CD4-positive, alpha-beta T cell (primary cell): ENCODE data around the gene FBXL15. TPM values are rescaled to one million over a fixed set of nuclear protein-coding genes. Genes with fewer than 3 reads are reported as not detected.
A peak's percentile ranks its signal among the peaks of the same experiment; 100 is the strongest.

Experiments
- ATAC-seq: fragments of 200-7000 bp; cut with Tn5 transposase; one replicate; pipeline ENCODE4 v1.10.0; 2022; ENCODE audit warnings: mild to moderate bottlenecking; ENCODE audit not compliant: poor library complexity
- CTCF ChIA-PET: fragments of 350-600 bp; sonication (Branson Sonifier 250); formaldehyde crosslinking; loops from one replicate; lab custom pipeline; 2021; ENCODE audit warnings: antibody characterized with exemption, inconsistent platforms; lab: Charles Lee
- POLR2A ChIA-PET: fragments of 350-600 bp; sonication (Branson Sonifier 250); formaldehyde crosslinking; loops from one replicate; lab custom pipeline; 2021; ENCODE audit warnings: antibody characterized with exemption, inconsistent platforms; lab: Charles Lee
- DNase-seq, 14 experiments: peaks; one replicate each; pipeline ENCODE4 v3.0.0-alpha.2; 2013 to 2020; ENCODE audit warnings: mixed read lengths in 2 of 14
- H3K27ac ChIP-seq, 2 donors: one replicate each; pipeline versions ENCODE4 v1.5.1 to v1.7.0; 2013; ENCODE audit warnings: low read length in 2 of 2, low read depth in 1 of 2, mild to moderate bottlenecking in 1 of 2
- H3K27me3 ChIP-seq, 2 experiments: 1 replicate in 1 of 2; 2 replicates in 1 of 2; pipeline versions ENCODE4 v1.6.1 to v1.7.0; 2013; ENCODE audit warnings: low read length in 2 of 2, control low read depth in 1 of 2, mild to moderate bottlenecking in 1 of 2, moderate library complexity in 1 of 2; ENCODE audit not compliant: insufficient read depth in 2 of 2, control insufficient read depth in 1 of 2
- H3K36me3 ChIP-seq: one replicate; pipeline ENCODE4 v1.6.1; 2013; ENCODE audit warnings: low read length, control low read depth; ENCODE audit not compliant: insufficient read depth
- H3K4me1 ChIP-seq: one replicate; pipeline ENCODE4 v1.6.1; 2013; ENCODE audit warnings: low read length, control low read depth; ENCODE audit not compliant: insufficient read depth
- H3K4me3 ChIP-seq: one replicate; pipeline ENCODE4 v1.5.1; 2013; ENCODE audit warnings: mild to moderate bottlenecking, low read length, moderate library complexity
- H3K9me3 ChIP-seq, 2 experiments: 1 replicate in 1 of 2; 2 replicates in 1 of 2; pipeline versions ENCODE4 v1.6.1 to v1.7.0; 2013; ENCODE audit warnings: low read length in 2 of 2, mild to moderate bottlenecking in 2 of 2, control low read depth in 1 of 2, moderate library complexity in 1 of 2; ENCODE audit not compliant: control insufficient read depth in 1 of 2, insufficient read depth in 1 of 2
- H3K27ac Mint-ChIP-seq: one replicate; pipeline ENCODE4 v1.8.0; 2020; ENCODE audit warnings: mixed read lengths
- H3K27me3 Mint-ChIP-seq: one replicate; pipeline ENCODE4 v1.8.0; 2021; ENCODE audit warnings: mixed read lengths
- H3K36me3 Mint-ChIP-seq: one replicate; pipeline ENCODE4 v1.8.0; 2021; ENCODE audit warnings: low read depth, mixed read lengths
- H3K4me1 Mint-ChIP-seq: one replicate; pipeline ENCODE4 v1.8.0; 2021; ENCODE audit warnings: low read depth, mixed read lengths
- H3K4me3 Mint-ChIP-seq: one replicate; pipeline ENCODE4 v1.8.0; 2020; ENCODE audit warnings: mild to moderate bottlenecking, mixed read lengths
- H3K9me3 Mint-ChIP-seq: one replicate; pipeline ENCODE4 v1.8.0; 2020; ENCODE audit warnings: mixed read lengths
- CTCF ChIP-seq: fragments of 200-600 bp; IDR thresholded peaks from one replicate; pipeline ENCODE4 v1.8.0; 2022; ENCODE audit warnings: antibody characterized with exemption, mild to moderate bottlenecking
- intact Hi-C, 2 experiments: fragments of 100-400 bp; cut with DNase I in 1 of 2; cut with micrococcal nuclease in 1 of 2; formaldehyde crosslinking; loops; one replicate each; pipeline versions ENCODE4 v1.15.1 to v1.9.0; 2023 to 2025; cut with DNase I, micrococcal nuclease
- total RNA-seq, 174 experiments: library from RNA in 2 of 174; stranded (reverse) in 2 of 174; gene quantifications; one replicate each; pipeline ENCODE4 v1.2.3 and lab custom pipeline; 2021 to 2026

FBXL15 gene
- total RNA-seq, 2 experiments from 2014 or later: 10.2 to 10.4 TPM

DNA sequence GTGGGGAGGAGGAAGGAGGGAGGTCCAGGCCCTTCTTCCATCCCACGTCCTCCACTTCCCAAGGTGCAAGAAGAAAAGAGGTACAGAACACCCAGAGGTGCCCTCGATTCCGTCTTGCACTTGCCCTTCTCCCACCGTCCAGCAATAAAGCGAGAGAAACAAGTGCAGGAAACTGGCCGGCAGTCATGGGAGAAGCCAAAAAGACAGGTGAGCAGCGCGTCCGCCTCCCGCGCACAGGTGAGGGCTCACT, 29.4 kb downstream of the FBXL15 start:
- Histone ChIP-seq H3K36me3 (peaks cover 3% of the 10 kb centered on the region), H3K27ac (peak overlapping the region; percentile 79 to 80), H3K4me1 (peaks cover 41% of the 10 kb centered on the region), H3K9me3 (no peaks in the 10 kb centered on the region), H3K27me3 (no peaks in the 10 kb centered on the region), H3K4me3 (peak overlapping the region; percentile 83)
- DNase-seq (no peak), ATAC-seq (no peak)
- Mint-ChIP-seq H3K4me3 (peak overlapping the region; percentile 94), H3K27me3 (no peaks in the 10 kb centered on the region), H3K27ac (peak overlapping the region; percentile 78), H3K4me1 (peaks cover 21% of the 10 kb centered on the region), H3K9me3 (no peaks in the 10 kb centered on the region), H3K36me3 (peaks cover 25% of the 10 kb centered on the region)
- ChIA-PET CTCF (interaction anchor here (0.7 to 4.1 kb wide), 7 partner anchors 11 to 500 kb away, joined by 3 to 19 read pairs (median 4); partner anchors contain the start of gene FBXL15), POLR2A (interaction anchor here (0.6 to 6.8 kb wide), 25 partner anchors 11 to 331 kb away, joined by 3 to 131 read pairs (median 5); partner anchors contain the start of genes ACTR1A, CUEDC2, FBXL15 and GBF1)
- intact Hi-C loops: loop anchor here (1.0 to 5.0 kb wide), 5 partner anchors 17 to 56 kb away; partner anchors contain the start of genes ACTR1A (in 1 of the 2), CUEDC2 (in 1 of the 2), NFKB2 (in 1 of the 2) and SUFU (in 1 of the 2)
- no peak for TF ChIP-seq CTCF

- H3K27ac Mint-ChIP-seq: peak overlapping the region; percentile 78
- intact Hi-C loops: loop anchor here (1.0 to 5.0 kb wide), 6 partner anchors 10 to 56 kb away; partner anchors contain the start of genes ACTR1A (in 1 of the 2), CUEDC2 (in 1 of the 2), NFKB2 (in 1 of the 2) and SUFU (in 1 of the 2)
- H3K4me3 ChIP-seq: peak overlapping the region; percentile 83
- no peak for TF ChIP-seq CTCF
- peak overlapping the region; percentile 94 for H3K4me3 Mint-ChIP-seq
- peak; percentile 78 to 98 (median 88) for DNase-seq
- H3K9me3 ChIP-seq: no peaks in the 10 kb centered on the region
- peaks cover 21% of the 10 kb centered on the region for H3K4me1 Mint-ChIP-seq
- peak overlapping the region; percentile 79 to 80 for H3K27ac ChIP-seq
- peaks cover 7% of the 10 kb centered on the region for H3K36me3 ChIP-seq
- ChIA-PET POLR2A (interaction anchor here (0.6 to 6.8 kb wide), 29 partner anchors 8 to 1452 kb away, joined by 3 to 131 read pairs (median 5); partner anchors contain the start of genes ACTR1A, CUEDC2, FBXL15 and GBF1), CTCF (interaction anchor here (0.7 to 4.1 kb wide), 8 partner anchors 10 to 499 kb away, joined by 3 to 19 read pairs (median 6); partner anchors contain the start of gene FBXL15)
- peak; percentile 77 for ATAC-seq
- peaks cover 41% of the 10 kb centered on the region for H3K4me1 ChIP-seq
- peaks cover 29% of the 10 kb centered on the region for H3K36me3 Mint-ChIP-seq
- no peaks in the 10 kb centered on the region for H3K27me3 ChIP-seq
- H3K27me3 Mint-ChIP-seq: no peaks in the 10 kb centered on the region
- H3K9me3 Mint-ChIP-seq: no peaks in the 10 kb centered on the region
Measured at GRCh38 chr10:102450374-102451104, 29.9 kb downstream of the FBXL15 start.

- peaks cover 15% of the 10 kb centered on the region for H3K36me3 ChIP-seq
- CTCF ChIA-PET: interaction anchor here (1.2 to 4.1 kb wide), 6 partner anchors 10 to 222 kb away, joined by 3 to 19 read pairs (median 7); partner anchors contain the start of gene FBXL15
- peak in 1 of 14 experiments; percentile 41 for DNase-seq
- no peak for TF ChIP-seq CTCF
- Mint-ChIP-seq H3K27ac (peak within 1 kb of the TSS; percentile 78), H3K36me3 (peaks cover 32% of the 10 kb centered on the region), H3K4me1 (peaks cover 21% of the 10 kb centered on the region), H3K27me3 (no peaks in the 10 kb centered on the region), H3K4me3 (peak within 1 kb of the TSS; percentile 94), H3K9me3 (no peaks in the 10 kb centered on the region)
- POLR2A ChIA-PET: interaction anchor here (0.6 to 6.8 kb wide), 23 partner anchors 9 to 1453 kb away, joined by 3 to 131 read pairs (median 6); partner anchors contain the start of genes ACTR1A, CUEDC2, FBXL15 and GBF1
- no peak for ATAC-seq
- peaks cover 41% of the 10 kb centered on the region for H3K4me1 ChIP-seq
- H3K27me3 ChIP-seq: no peaks in the 10 kb centered on the region
- intact Hi-C loops: loop anchor here (1.0 to 5.0 kb wide), 3 partner anchors 9 to 51 kb away; partner anchors contain the start of genes ACTR1A (in 1 of the 2), CUEDC2 (in 1 of the 2) and SUFU (in 1 of the 2)
- no peaks in the 10 kb centered on the region for H3K9me3 ChIP-seq
- H3K27ac ChIP-seq: peak within 1 kb of the TSS; percentile 56 to 60
- H3K4me3 ChIP-seq: peak within 1 kb of the TSS; percentile 70
Measured at GRCh38 chr10:102451105-102451969, 30.7 kb downstream of the FBXL15 start, which contains the start of gene C10orf95. Gene C10orf95, minus strand, starts transcription at chr10:102451543. Its CDS starts 450 bp downstream, at chr10:102451093.
